GM23338 (cell line): ENCODE measurements around the gene CKS1B. TPM values are rescaled to one million over a fixed set of nuclear protein-coding genes. Genes with fewer than 3 reads are reported as not detected.

Experiments
- ATAC-seq: fragments of 200-7000 bp; cut with Tn5 transposase; 3 replicates; pipeline ENCODE4 v1.9.1; 2020
- DNase-seq: peaks from one replicate; pipeline ENCODE4 v3.0.0-alpha.2; 2015; ENCODE audit warnings: low spot score
- H2AFZ ChIP-seq: fragments of 200-600 bp; sonication (generic); 2 replicates; pipeline ENCODE4 v1.8.0; 2016; ENCODE audit warnings: antibody characterized with exemption, mild to moderate bottlenecking, moderate library complexity
- H3F3A ChIP-seq: fragments of 200-600 bp; sonication (generic); replicated peaks from 2 replicates; pipeline ENCODE4 v1.8.0; 2017; ENCODE audit warnings: antibody characterized with exemption, mixed run types, low read depth
- H3K27ac ChIP-seq: fragments of 200-600 bp; sonication (generic); 2 replicates; pipeline ENCODE4 v1.6.1; 2016; ENCODE audit warnings: low read depth
- H3K27me3 ChIP-seq: fragments of 200-600 bp; sonication (generic); 2 replicates; pipeline ENCODE4 v1.8.0; 2016; ENCODE audit warnings: mild to moderate bottlenecking, mixed run types, moderate library complexity; ENCODE audit not compliant: insufficient read depth
- H3K36me3 ChIP-seq: fragments of 200-600 bp; sonication (generic); 2 replicates; pipeline ENCODE4 v1.8.0; 2016; ENCODE audit warnings: mild to moderate bottlenecking; ENCODE audit not compliant: insufficient read depth
- H3K4me1 ChIP-seq: fragments of 200-600 bp; sonication (generic); 2 replicates; pipeline ENCODE4 v1.8.0; 2016; ENCODE audit warnings: mild to moderate bottlenecking, moderate library complexity; ENCODE audit not compliant: insufficient read depth
- H3K4me2 ChIP-seq: fragments of 200-600 bp; sonication (generic); 2 replicates; pipeline ENCODE4 v1.7.1; 2017; ENCODE audit warnings: mixed run types
- H3K4me3 ChIP-seq: fragments of 200-600 bp; sonication (generic); 2 replicates; pipeline ENCODE4 v1.6.1; 2016; ENCODE audit warnings: mixed run types
- H3K79me2 ChIP-seq: fragments of 200-600 bp; sonication (generic); replicated peaks from 2 replicates; pipeline ENCODE4 v1.8.0; 2017; ENCODE audit warnings: mild to moderate bottlenecking; ENCODE audit not compliant: insufficient read depth
- H3K9me2 ChIP-seq: fragments of 200-600 bp; sonication (generic); 2 replicates; pipeline ENCODE4 v1.8.0; 2017; ENCODE audit not compliant: insufficient read depth
- H4K20me1 ChIP-seq: fragments of 200-600 bp; sonication (generic); replicated peaks from 2 replicates; pipeline ENCODE4 v1.8.0; 2017; ENCODE audit warnings: mild to moderate bottlenecking; ENCODE audit not compliant: insufficient read depth
- H3K27ac Mint-ChIP-seq: 2 replicates; pipeline ENCODE4 v1.8.0; 2020; ENCODE audit warnings: inconsistent platforms, mild to moderate bottlenecking, moderate library complexity, mixed read lengths
- H3K27me3 Mint-ChIP-seq: 3 replicates; pipeline ENCODE4 v1.8.0; 2022; ENCODE audit warnings: low read depth, mild to moderate bottlenecking, moderate library complexity, mixed read lengths, inconsistent platforms; ENCODE audit not compliant: insufficient read depth, poor library complexity
- H3K36me3 Mint-ChIP-seq: 3 replicates; pipeline ENCODE4 v1.8.0; 2021; ENCODE audit warnings: low read depth, mild to moderate bottlenecking, inconsistent platforms, moderate library complexity, mixed read lengths
- H3K4me1 Mint-ChIP-seq: 3 replicates; pipeline ENCODE4 v1.8.0; 2020; ENCODE audit warnings: mild to moderate bottlenecking, inconsistent platforms, mixed read lengths
- H3K4me3 Mint-ChIP-seq: 3 replicates; pipeline ENCODE4 v1.8.0; 2021; ENCODE audit warnings: moderate library complexity, mild to moderate bottlenecking, inconsistent platforms, mixed read lengths
- H3K9me3 Mint-ChIP-seq: 3 replicates; pipeline ENCODE4 v1.8.0; 2020; ENCODE audit warnings: moderate library complexity, mild to moderate bottlenecking, inconsistent platforms, mixed read lengths
- CREB1 ChIP-seq: fragments of 250-450 bp; sonication (Bioruptor Pico); IDR thresholded peaks from 2 replicates; pipeline ENCODE4 v1.5.0; 2020; ENCODE audit warnings: low read depth, mild to moderate bottlenecking, moderate library complexity
- CTCF ChIP-seq, 2 experiments: fragments of 200-600 bp in 1 of 2; sonication (generic) in 1 of 2; conservative IDR thresholded peaks; 2 replicates each; pipeline versions ENCODE4 v1.5.1 to v1.6.1; 2016 to 2017; ENCODE audit warnings: antibody characterized with exemption in 2 of 2, low read depth in 2 of 2, mild to moderate bottlenecking in 2 of 2, moderate library complexity in 1 of 2
- EZH2 ChIP-seq: fragments of 200-600 bp; sonication (generic); IDR thresholded peaks from one replicate; pipeline ENCODE4 v1.8.0; 2017; ENCODE audit warnings: antibody characterized with exemption, mild to moderate bottlenecking, low read depth; ENCODE audit not compliant: unreplicated experiment
- EZH2phosphoT487 ChIP-seq: fragments of 200-600 bp; sonication (generic); IDR thresholded peaks from one replicate; pipeline ENCODE4 v1.8.1; 2018; ENCODE audit warnings: antibody characterized with exemption; ENCODE audit not compliant: unreplicated experiment
- JUNB ChIP-seq: IDR thresholded peaks from one replicate; pipeline ENCODE4 v1.6.1; 2016; ENCODE audit warnings: antibody characterized with exemption; ENCODE audit not compliant: unreplicated experiment
- NANOG ChIP-seq: IDR thresholded peaks from 2 replicates; pipeline ENCODE4 v1.6.1; 2016; ENCODE audit warnings: antibody characterized with exemption, borderline replicate concordance
- POLR2AphosphoS5 ChIP-seq: IDR thresholded peaks from 2 replicates; pipeline ENCODE4 v1.6.1; 2016; ENCODE audit warnings: antibody characterized with exemption, low read depth
- STAT1 ChIP-seq: IDR thresholded peaks from one replicate; pipeline ENCODE4 v1.6.1; 2016; ENCODE audit warnings: antibody characterized with exemption; ENCODE audit not compliant: unreplicated experiment
- ZNF114 ChIP-seq: fragments of 250-450 bp; sonication (Bioruptor Pico); IDR thresholded peaks from 2 replicates; pipeline ENCODE4 v1.5.0; 2020; ENCODE audit warnings: mild to moderate bottlenecking, moderate library complexity
- ZNF331 ChIP-seq: fragments of 250-450 bp; sonication (Bioruptor Pico); IDR thresholded peaks from 2 replicates; pipeline ENCODE4 v1.5.0; 2020; ENCODE audit warnings: low read depth, mild to moderate bottlenecking, moderate library complexity
- ZNF462 ChIP-seq: fragments of 250-450 bp; sonication (Bioruptor Pico); IDR thresholded peaks from 2 replicates; pipeline ENCODE4 v1.5.0; 2020; ENCODE audit warnings: mild to moderate bottlenecking, moderate library complexity
- polyA plus RNA-seq: library from polyadenylated mRNA; unstranded; fragments of >200 nt; fragmentation: Nextera tagmentation; extraction: Ambion mirVana; gene quantifications from 2 replicates; pipeline ENCODE4 v1.2.1, GENCODE V29; 2016
- total RNA-seq: library from RNA; depleted of rRNA; stranded (reverse); fragments of >200 nt; shearing (Covaris generic); gene quantifications from 2 replicates; pipeline ENCODE4 v1.2.3, GENCODE V29; 2014
- TF ChIP-seq, protein P1 (sequence below): IDR thresholded peaks from one replicate; pipeline ENCODE4 v1.6.1; 2018; ENCODE audit warnings: antibody characterized with exemption; ENCODE audit not compliant: unreplicated experiment
- TF ChIP-seq, protein P2 (sequence below): IDR thresholded peaks from 2 replicates; pipeline ENCODE4 v1.6.1; 2016; ENCODE audit warnings: antibody characterized with exemption

Gene CKS1B
- total and polyA plus RNA-seq, 2 experiments from 2014 or later: 296 to 617 TPM

DNA sequence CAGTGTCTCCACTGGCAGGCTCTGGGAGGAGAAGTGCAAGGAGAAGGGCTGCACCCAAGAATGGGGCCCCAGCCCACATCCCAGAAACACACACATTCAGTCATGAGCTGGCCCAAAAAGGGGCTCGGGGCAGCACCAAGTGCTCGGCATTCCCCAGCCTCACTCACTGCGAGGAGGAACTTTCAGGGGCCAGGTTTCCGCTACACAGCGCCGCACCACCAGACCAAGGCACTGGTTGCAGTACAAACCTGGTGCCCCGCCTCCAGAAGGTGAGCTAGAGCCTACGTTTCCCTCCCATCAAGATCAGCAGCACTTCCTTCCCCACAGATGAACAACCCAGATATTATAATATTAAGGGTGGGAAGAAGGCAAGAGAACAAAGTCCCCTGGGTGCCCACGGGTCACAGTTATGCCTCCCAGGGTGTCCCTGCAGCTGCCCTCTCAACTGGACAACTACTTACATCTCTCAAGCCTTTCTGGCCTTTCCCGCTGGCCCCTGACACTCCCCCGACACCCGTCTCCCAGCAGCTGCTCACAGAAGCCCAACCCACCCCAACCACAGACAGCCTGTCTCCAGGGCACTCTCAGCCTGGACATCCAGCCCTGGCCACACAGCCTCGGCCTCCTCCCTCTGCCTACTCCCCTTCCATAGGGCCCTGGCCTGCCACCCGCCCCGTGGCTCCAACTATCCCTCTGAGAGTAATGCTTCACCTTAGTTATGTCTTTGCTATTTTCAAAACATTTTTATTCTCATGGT lies 22.4 kb upstream of the CKS1B start:
- ATAC-seq (no peak), DNase-seq (no peak)
- Histone ChIP-seq H3K27ac (no peak overlapping the region), H3F3A (peaks cover 7% of the 10 kb centered on the region; the same call in 1 of the 2 replicates), H3K4me2 (no peak overlapping the region), H3K36me3 (no peaks in the 10 kb centered on the region), H4K20me1 (peaks cover 3% of the 10 kb centered on the region; the same call in 1 of the 2 replicates), H3K9me2 (no peaks in the 10 kb centered on the region), H3K4me1 (peaks cover 19% of the 10 kb centered on the region), H2AFZ (no peak overlapping the region), H3K4me3 (no peak overlapping the region), H3K27me3 (no peaks in the 10 kb centered on the region), H3K79me2 (no peaks in the 10 kb centered on the region)
- H3K9me3 Mint-ChIP-seq: no peaks in the 10 kb centered on the region
- H3K4me3 Mint-ChIP-seq: no peak overlapping the region; the same call in 2 of the 3 replicates
- H3K27ac Mint-ChIP-seq: no peak overlapping the region
- no peaks in the 10 kb centered on the region; the same call in 2 of the 3 replicates for H3K36me3 Mint-ChIP-seq
- TF ChIP-seq, protein P1, sequence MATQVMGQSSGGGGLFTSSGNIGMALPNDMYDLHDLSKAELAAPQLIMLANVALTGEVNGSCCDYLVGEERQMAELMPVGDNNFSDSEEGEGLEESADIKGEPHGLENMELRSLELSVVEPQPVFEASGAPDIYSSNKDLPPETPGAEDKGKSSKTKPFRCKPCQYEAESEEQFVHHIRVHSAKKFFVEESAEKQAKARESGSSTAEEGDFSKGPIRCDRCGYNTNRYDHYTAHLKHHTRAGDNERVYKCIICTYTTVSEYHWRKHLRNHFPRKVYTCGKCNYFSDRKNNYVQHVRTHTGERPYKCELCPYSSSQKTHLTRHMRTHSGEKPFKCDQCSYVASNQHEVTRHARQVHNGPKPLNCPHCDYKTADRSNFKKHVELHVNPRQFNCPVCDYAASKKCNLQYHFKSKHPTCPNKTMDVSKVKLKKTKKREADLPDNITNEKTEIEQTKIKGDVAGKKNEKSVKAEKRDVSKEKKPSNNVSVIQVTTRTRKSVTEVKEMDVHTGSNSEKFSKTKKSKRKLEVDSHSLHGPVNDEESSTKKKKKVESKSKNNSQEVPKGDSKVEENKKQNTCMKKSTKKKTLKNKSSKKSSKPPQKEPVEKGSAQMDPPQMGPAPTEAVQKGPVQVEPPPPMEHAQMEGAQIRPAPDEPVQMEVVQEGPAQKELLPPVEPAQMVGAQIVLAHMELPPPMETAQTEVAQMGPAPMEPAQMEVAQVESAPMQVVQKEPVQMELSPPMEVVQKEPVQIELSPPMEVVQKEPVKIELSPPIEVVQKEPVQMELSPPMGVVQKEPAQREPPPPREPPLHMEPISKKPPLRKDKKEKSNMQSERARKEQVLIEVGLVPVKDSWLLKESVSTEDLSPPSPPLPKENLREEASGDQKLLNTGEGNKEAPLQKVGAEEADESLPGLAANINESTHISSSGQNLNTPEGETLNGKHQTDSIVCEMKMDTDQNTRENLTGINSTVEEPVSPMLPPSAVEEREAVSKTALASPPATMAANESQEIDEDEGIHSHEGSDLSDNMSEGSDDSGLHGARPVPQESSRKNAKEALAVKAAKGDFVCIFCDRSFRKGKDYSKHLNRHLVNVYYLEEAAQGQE: no peak
- no peak for TF ChIP-seq CREB1 (CRISPR knock-in tag)
- TF ChIP-seq ZNF114: no peak
- no peak for TF ChIP-seq ZNF331 (CRISPR knock-in tag)
- no peak for TF ChIP-seq ZNF462
- TF ChIP-seq POLR2AphosphoS5: no peak
- no peak for TF ChIP-seq JUNB
- no peak for TF ChIP-seq EZH2phosphoT487
- no peak for TF ChIP-seq CTCF (conservative IDR thresholded peaks at IDR 0.05; ENCODE audit: low read depth in 2 of 2)
- no peak for TF ChIP-seq EZH2
- TF ChIP-seq STAT1: no peak
- TF ChIP-seq, protein P2, sequence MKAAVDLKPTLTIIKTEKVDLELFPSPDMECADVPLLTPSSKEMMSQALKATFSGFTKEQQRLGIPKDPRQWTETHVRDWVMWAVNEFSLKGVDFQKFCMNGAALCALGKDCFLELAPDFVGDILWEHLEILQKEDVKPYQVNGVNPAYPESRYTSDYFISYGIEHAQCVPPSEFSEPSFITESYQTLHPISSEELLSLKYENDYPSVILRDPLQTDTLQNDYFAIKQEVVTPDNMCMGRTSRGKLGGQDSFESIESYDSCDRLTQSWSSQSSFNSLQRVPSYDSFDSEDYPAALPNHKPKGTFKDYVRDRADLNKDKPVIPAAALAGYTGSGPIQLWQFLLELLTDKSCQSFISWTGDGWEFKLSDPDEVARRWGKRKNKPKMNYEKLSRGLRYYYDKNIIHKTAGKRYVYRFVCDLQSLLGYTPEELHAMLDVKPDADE: no peak
- no peak for TF ChIP-seq NANOG
- H3K27me3 Mint-ChIP-seq: peaks cover 28% of the 10 kb centered on the region
- peaks cover 43% of the 10 kb centered on the region for H3K4me1 Mint-ChIP-seq
